Gastroesophageal sphincter (tissue), 4 donors: Measurements from ENCODE around the gene ANO2. TPM values are rescaled to one million over a fixed set of nuclear protein-coding genes. Genes with fewer than 3 reads are reported as not detected.

Experiments used
- ATAC-seq: fragments of 150-250 bp; one replicate; pipeline ENCODE4 v1.9.1; 2016; ENCODE audit warnings: mild to moderate bottlenecking, moderate library complexity
- H3K27ac ChIP-seq, 4 donors: fragments of 200-600 bp; sonication (generic) in 3 of 4; 1 replicate in 3 of 4; 2 replicates in 1 of 4; pipeline ENCODE4 v1.5.1; 2016 to 2019
- H3K27me3 ChIP-seq: fragments of 200-600 bp; sonication (generic); one replicate; pipeline ENCODE4 v1.5.1; 2019
- H3K36me3 ChIP-seq, 2 donors: fragments of 200-600 bp; sonication (generic); one replicate each; pipeline ENCODE4 v1.5.1; 2019; ENCODE audit warnings: control low read depth in 1 of 2
- H3K4me1 ChIP-seq, 3 donors: fragments of 200-600 bp; sonication (generic); 1 replicate in 2 of 3; 2 replicates in 1 of 3; pipeline ENCODE4 v1.5.1; 2016 to 2019; ENCODE audit warnings: control low read depth in 2 of 3
- H3K4me3 ChIP-seq, 2 donors: fragments of 200-600 bp; sonication (generic); one replicate each; pipeline ENCODE4 v1.5.1; 2019; ENCODE audit warnings: mild to moderate bottlenecking in 1 of 2, moderate library complexity in 1 of 2
- H3K9me3 ChIP-seq, 3 donors: fragments of 200-600 bp; sonication (generic); one replicate each; pipeline ENCODE4 v1.5.1; 2017 to 2019; ENCODE audit warnings: control low read depth in 2 of 3
- CTCF ChIP-seq, 4 experiments: fragments of 200-600 bp in 2 of 4; fragments of 450-650 bp in 2 of 4; sonication (generic) in 1 of 4; IDR thresholded peaks; one replicate each; pipeline ENCODE4 v1.5.1; 2017 to 2019; ENCODE audit warnings: antibody characterized with exemption in 4 of 4, mild to moderate bottlenecking in 2 of 4, moderate library complexity in 2 of 4
- EP300 ChIP-seq: sonication (generic); formaldehyde crosslinking; IDR thresholded peaks from one replicate; pipeline ENCODE4 v1.6.1; 2017; ENCODE audit warnings: antibody characterized with exemption, mild to moderate bottlenecking
- POLR2A ChIP-seq, 2 donors: fragments of 450-650 bp; IDR thresholded peaks; one replicate each; pipeline ENCODE4 v1.6.1; 2017; ENCODE audit warnings: antibody characterized with exemption in 2 of 2, mild to moderate bottlenecking in 2 of 2, moderate library complexity in 1 of 2
- POLR2AphosphoS5 ChIP-seq: sonication (generic); formaldehyde crosslinking; IDR thresholded peaks from one replicate; pipeline ENCODE4 v1.6.1; 2017; ENCODE audit warnings: antibody characterized with exemption
- WGBS, 2 donors: methylation state at CpG; one replicate each; pipeline ENCODE4 v1.1.5; 2018; ENCODE audit warnings: low coverage in 1 of 2; 5-methylcytosine and 5-hydroxymethylcytosine counted together
- total RNA-seq, 4 donors: library from RNA; depleted of rRNA; stranded (reverse); fragments of >200 nt; gene quantifications; one replicate each; pipeline ENCODE4 v1.1.0, GENCODE V29; 2016

The ANO2 gene
- total RNA-seq, 4 donors from 2014 or later: 3.1 to 10.9 (median 6.7) TPM

DNA sequence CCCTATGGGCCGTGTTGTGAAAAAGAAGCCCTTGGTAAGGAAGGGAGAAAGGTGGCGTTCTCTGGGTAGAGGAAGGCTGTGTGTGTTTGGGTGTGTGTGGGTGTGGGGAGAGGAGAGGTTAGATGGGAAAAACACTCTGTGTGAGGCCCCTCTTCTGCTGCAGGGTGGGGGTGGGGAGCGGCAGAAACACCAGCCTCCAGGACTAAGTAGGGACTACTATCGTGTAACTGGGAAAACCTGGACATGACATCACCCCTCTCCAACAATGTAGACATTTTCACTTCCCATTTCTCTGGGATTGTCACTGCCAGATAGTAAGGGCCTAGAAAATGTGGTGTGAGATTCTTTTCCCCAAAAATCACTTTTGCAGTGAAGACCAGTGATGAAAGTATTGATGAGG is 308.2 kb downstream of the ANO2 start:
- no peak overlapping the region for H3K4me3 ChIP-seq
- peaks cover 5% of the 10 kb centered on the region for H3K27me3 ChIP-seq
- H3K9me3 ChIP-seq: no peaks in the 10 kb centered on the region
- no peak for ATAC-seq
- H3K36me3 ChIP-seq: no peaks in the 10 kb centered on the region
- no peak overlapping the region for H3K27ac ChIP-seq
- no peaks in the 10 kb centered on the region for H3K4me1 ChIP-seq
- TF ChIP-seq POLR2AphosphoS5: no peak
- no peak for TF ChIP-seq CTCF (IDR thresholded peaks at IDR 0.05)
- TF ChIP-seq POLR2A (IDR thresholded peaks at IDR 0.05): no peak
- TF ChIP-seq EP300: no peak
- 70 to 71% methylated on average over 2 to 3 of the region's 4 CpGs for WGBS, 2 donors

- WGBS, 2 donors: 80 to 94% methylated on average over 1 to 2 of the region's 3 CpGs
- Histone ChIP-seq H3K4me3 (no peak overlapping the region), H3K27ac (no peak overlapping the region), H3K4me1 (no peaks in the 10 kb centered on the region), H3K27me3 (no peaks in the 10 kb centered on the region), H3K9me3 (no peaks in the 10 kb centered on the region), H3K36me3 (no peaks in the 10 kb centered on the region)
- TF ChIP-seq POLR2AphosphoS5 (no peak), CTCF (IDR thresholded peaks at IDR 0.05) (no peak), POLR2A (IDR thresholded peaks at IDR 0.05) (no peak), EP300 (no peak)
- ATAC-seq: no peak
These were observed 312.0 kb downstream of the ANO2 start for GRCh38 chr12:5633106-5633505.

- TF ChIP-seq POLR2A (IDR thresholded peaks at IDR 0.05): no peak
- no peak for TF ChIP-seq POLR2AphosphoS5
- no peaks in the 10 kb centered on the region for H3K36me3 ChIP-seq
- ATAC-seq: no peak
- H3K4me1 ChIP-seq: no peaks in the 10 kb centered on the region
- H3K27ac ChIP-seq: no peak overlapping the region
- 92 to 95% methylated on average over 2 of the region's 2 CpGs for WGBS, 2 donors
- no peaks in the 10 kb centered on the region for H3K9me3 ChIP-seq
- H3K4me3 ChIP-seq: no peak overlapping the region
- H3K27me3 ChIP-seq: no peaks in the 10 kb centered on the region
These were observed 312.6 kb downstream of the ANO2 start for GRCh38 chr12:5632453-5632852.

DNA sequence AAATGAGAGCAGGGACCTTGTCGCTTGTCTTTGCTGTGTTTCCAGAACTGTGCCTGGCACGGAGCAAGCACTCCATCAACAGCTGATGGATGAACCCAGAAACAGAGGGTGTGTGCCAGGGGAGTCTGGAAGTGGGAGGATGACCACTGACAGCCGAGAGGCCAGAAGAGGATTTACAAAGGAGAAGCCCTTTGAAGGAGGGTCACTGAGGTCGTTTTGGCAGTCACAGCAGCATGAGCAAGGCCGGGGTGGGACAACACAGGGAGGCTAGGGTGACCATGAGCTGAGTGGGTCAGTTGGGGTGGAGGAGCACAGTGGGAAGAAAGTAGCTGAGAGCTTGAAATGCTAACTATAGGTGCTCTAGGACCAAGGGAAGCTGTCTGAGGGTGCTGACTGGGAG is 313.6 kb downstream of the ANO2 start:
- Histone ChIP-seq H3K4me1 (no peaks in the 10 kb centered on the region), H3K9me3 (no peaks in the 10 kb centered on the region), H3K27me3 (no peaks in the 10 kb centered on the region), H3K4me3 (no peak overlapping the region), H3K36me3 (no peaks in the 10 kb centered on the region), H3K27ac (no peak overlapping the region)
- TF ChIP-seq POLR2A (IDR thresholded peaks at IDR 0.05) (no peak), EP300 (no peak), CTCF (IDR thresholded peaks at IDR 0.05) (no peak), POLR2AphosphoS5 (no peak)
- 67 to 82% methylated on average over 2 to 3 of the region's 5 CpGs for WGBS, 2 donors
- ATAC-seq: no peak

DNA sequence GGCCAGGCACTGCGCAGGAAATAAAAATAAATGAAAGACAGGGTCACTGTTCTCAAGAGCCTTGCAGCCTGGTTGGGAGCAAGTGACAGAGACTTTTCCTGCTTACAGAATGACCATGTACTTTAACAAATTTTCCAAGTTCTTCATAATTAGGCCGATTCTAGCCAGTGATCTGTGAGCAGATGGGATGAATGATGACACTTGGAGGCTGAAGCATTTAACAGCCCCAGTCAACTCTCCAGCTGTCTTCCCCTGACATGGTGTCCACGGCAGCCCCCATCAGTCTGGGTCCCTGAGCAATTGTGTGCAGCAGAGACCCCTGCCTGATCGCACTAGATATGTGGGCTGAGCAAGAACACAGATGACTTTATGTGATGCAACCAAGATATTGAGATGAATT is 314.3 kb downstream of the ANO2 start:
- TF ChIP-seq CTCF (IDR thresholded peaks at IDR 0.05) (no peak), POLR2AphosphoS5 (no peak), POLR2A (IDR thresholded peaks at IDR 0.05) (no peak), EP300 (no peak)
- no peak overlapping the region for H3K27ac ChIP-seq
- no peaks in the 10 kb centered on the region for H3K9me3 ChIP-seq
- no peak for ATAC-seq
- H3K4me3 ChIP-seq: no peak overlapping the region
- H3K4me1 ChIP-seq: no peaks in the 10 kb centered on the region
- no peaks in the 10 kb centered on the region for H3K27me3 ChIP-seq
- H3K36me3 ChIP-seq: no peaks in the 10 kb centered on the region
- WGBS, 2 donors: 76 to 100% methylated on average over 3 to 4 of the region's 4 CpGs
